GM19043 (cell line): ENCODE measurements around the gene RGS7.
"Not testable (repeated sequence)": the region's sequence is repeated elsewhere in the genome, so short reads cannot be mapped to it uniquely, and the experiment has no call there.

Source experiments
- ATAC-seq: cut with Tn5 transposase; IDR thresholded peaks from one replicate; pipeline ENCODE4 v1.9.1; 2021; ENCODE audit warnings: low read depth; ENCODE audit not compliant: unreplicated experiment

RGS7 gene

DNA sequence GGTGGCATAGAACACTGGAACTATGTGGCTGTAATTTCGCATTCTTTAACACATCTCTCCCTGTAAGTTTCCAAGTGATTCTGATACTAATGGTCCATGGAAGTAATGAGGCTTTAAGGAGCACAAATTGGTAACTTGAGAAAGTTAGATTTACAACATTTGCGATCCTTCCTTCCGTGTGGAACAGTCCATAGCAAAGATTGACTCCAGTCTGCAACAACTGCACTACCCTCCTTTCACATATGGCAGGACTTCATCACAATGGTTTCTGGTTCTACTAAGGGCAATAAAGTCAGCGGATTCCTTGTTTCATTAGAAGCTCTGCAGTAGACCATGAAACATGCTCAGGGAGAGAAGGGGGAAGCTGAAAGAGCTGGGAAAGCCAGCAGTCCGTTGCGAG, 261.2 kb downstream of the RGS7 start:
- no peak for ATAC-seq

DNA sequence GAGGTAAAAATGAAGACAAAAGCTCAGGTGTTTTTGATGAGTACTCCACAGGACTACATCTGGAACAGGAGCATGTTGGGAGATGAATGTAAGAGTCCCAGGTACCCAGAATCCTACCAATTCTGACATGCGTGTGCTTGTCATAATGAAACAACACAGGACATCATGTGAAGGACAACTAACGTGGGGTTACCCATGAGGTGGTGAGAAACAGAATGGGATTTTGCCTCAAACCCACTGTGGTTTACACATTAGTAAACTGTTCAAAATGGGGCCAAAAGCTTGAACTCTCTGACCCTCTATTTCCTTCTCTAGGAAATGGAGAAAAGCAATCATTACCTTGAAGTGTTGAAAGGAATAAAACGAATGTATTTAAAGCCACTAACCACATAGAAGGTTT, 266.2 kb downstream of the RGS7 start:
- ATAC-seq = no peak

- ATAC-seq = not testable (repeated sequence)
These were observed 267.9 kb downstream of the RGS7 start for GRCh38 chr1:241089066-241089465.

DNA sequence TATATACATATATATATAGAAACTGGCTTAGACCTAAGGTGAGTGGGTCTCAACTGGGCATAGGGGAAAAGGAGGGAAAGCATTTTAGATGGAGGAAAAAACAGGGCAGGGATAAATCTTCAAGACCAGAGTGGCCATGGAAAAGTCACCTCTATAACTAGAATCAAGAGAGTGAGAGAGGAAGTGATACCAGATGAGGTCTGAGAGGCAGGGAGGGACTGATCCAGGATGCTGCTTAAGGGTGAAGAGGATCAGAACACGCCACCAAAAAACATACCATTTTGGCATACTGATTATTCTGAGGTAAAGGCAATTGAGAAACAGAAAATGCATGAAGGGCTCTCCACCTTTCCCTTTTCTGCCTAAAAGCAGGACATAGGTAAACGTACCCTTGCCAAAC, 268.9 kb downstream of the RGS7 start:
- not testable (repeated sequence) for ATAC-seq

DNA sequence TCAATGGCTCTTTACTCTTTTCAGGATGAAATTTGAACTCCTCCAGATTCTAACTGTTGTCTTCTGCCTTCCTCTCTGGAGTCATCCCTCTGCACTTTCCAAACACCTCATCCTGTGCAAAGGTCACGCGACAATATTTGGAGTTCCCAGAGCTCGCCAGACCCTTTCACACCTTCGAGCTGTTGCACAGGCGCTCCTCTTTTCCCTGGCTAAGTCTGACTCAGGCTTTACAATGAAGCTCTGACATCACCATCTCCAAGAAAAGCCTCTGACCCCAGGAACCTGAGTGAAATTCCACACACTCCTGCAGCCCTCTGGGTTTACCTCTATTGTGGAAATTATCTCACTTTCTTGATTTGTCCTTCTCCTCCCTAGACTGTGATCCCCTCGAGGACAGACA, 270.3 kb downstream of the RGS7 start:
- no peak for ATAC-seq

DNA sequence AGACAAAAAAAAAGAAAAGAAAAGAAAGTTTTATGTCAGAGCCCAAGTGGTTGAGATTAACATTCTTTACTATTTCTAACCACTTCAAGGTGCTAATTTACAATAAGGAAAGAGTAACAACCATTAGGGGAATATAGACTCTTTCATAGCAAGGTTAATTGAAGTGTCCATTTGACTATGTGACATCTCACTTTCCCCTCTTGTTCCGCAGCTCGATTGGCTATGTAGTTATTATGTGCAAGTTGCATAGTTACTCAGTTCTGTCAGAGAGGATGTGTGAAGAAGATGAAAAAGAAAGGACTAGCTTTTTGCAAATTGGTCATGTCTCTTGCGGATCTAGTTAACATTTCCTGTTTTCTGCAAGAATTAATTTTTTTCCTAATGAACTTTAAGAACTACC, 273.7 kb downstream of the RGS7 start:
- ATAC-seq = no peak

DNA sequence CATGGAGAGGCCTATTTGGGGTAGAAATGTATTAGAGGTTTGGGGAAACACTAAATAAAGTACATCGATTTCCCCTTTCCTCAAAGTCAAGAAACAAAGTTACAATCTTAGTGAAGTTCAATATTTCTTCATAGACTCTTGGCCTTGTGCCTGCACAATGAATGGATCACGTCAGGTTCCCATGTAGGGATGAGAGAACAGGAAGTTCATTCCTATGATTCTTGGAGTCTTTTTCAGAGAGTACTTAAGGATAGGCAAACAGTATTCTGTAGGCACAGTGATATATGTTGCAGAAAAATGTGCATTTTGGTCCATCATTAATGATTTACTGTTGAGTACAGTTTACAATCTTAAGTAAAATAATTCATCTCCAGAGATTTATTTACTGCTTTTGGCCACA, 275.5 kb downstream of the RGS7 start:
- ATAC-seq = no peak

- ATAC-seq = no peak
These were observed 277.5 kb downstream of the RGS7 start for GRCh38 chr1:241079459-241079858.

GRCh38 chr1:241079047-241079446, 278.0 kb downstream of the RGS7 start:
- no peak for ATAC-seq

GRCh38 chr1:241077386-241078147, 279.4 kb downstream of the RGS7 start:
- ATAC-seq = no peak

GRCh38 chr1:241074507-241074906, 282.5 kb downstream of the RGS7 start:
- ATAC-seq = no peak

DNA sequence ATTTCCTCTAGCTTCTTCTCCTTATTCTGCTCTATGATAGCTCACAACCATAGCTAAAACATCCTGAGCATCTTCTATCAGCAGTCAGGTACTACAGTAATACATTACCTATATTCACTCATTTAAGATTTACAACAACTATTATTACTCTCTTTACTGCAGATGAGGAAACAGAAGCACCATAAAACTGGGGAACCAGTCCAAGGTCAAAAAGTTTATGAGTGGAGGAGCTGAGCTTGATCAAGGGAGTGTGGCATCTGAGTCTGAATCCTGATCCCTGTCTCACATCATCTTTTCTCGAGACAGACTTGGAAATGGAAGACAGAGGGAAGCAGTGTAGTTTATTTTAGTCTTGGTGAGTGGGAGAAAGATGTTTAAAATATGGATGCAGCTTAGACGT, 288.6 kb downstream of the RGS7 start:
- ATAC-seq = no peak

GRCh38 chr1:241063276-241063675, 293.7 kb downstream of the RGS7 start:
- ATAC-seq = no peak

- no peak for ATAC-seq
These were observed 295.9 kb downstream of the RGS7 start for GRCh38 chr1:241061062-241061461.

GRCh38 chr1:241048622-241049021, 308.4 kb downstream of the RGS7 start:
- no peak for ATAC-seq

DNA sequence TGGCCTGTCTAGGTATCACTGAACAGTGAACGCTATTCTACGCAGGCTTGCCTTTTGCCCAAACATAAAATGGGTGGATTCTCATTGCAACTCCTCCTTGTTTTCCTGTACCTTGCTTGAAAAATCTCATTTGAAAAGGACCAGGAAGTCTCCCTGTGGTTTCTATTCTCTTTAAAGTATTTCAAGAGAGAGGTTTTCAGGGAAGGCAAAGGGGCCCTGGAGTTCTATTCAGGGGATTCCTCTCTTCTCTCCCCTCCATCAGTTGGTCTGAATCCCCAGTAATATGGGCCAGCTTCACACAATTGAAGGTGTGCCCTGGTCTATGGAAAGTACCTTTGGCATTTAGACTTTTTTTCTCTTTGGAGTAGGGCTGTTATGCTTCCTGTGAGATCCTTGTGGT, 311.3 kb downstream of the RGS7 start:
- no peak for ATAC-seq

- ATAC-seq = no peak
These were observed 322.6 kb downstream of the RGS7 start for GRCh38 chr1:241034203-241034936.

- ATAC-seq = no peak
These were observed 332.2 kb downstream of the RGS7 start for GRCh38 chr1:241024834-241025233.

- ATAC-seq = no peak
These were observed 334.6 kb downstream of the RGS7 start for GRCh38 chr1:241022366-241022765.

DNA sequence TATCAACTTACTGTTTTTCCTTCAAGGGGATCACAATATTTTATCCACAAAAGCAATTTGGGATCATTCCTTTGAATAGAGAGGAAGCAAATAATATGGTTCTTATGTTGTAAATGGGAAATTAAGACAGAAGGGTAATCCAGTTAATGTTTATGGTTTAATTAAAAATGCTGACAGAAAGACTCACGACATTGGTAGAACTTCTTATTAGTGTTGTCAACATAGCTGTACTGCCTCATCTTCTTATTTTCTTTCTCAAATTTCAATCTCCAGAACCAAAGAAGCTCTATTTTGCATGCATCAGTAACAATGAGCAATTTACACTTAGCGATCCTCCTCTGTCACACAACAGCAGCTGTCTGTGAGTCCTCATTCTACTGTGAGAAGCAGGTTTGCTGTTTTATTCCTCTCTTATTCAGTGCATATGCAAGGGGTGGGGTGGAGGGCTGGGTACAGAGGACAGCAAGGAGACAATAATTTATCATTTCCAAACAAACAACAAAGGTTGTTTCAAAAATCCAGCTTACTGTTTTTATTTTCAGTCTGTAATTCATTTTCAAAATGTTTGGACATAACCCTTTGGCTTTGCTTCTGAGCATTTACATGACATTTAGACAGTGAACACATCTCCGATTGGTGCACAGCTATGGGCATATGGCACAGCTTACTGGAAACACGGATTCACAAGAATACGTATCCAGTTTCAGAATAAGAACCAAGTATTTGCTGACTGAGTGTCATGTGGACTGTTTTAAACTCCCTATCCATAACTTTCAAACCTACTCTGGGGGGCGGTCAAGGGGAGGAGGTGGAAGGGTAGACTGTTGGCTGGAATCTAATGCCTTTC, 335.9 kb downstream of the RGS7 start:
- ATAC-seq = no peak

DNA sequence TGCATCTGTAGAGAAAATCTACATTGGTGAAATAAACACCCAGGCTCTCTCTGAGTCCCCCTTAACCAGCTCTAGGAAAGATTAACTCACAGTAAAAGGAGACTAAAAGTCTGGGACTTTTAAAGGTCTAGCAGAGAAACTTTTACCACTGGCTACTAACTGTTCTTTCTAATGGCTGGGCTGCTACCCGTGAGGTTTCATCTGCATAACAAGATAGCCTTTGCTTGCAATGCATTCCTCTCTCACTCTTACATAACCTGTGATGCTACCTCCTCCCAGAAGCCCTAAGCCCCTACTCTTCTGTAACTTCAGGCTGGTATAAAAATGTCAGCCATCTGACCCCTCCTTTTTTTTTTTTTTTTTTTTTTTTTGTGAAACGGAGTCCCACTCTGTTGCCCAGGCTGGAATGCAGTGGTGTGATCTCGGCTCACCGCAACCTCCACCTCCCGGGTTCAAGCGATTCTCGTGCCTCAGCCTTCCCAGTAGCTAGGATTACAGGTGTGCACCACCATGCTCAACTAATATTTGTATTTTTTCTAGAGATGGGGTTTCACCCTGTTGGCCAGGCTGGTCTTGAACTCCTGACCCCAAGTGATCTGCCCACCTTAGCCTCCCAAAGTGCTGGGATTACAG, 344.2 kb downstream of the RGS7 start:
- no peak for ATAC-seq
